Cardiac fibroblast (primary cell): ENCODE measurements around the gene NYAP1.
A peak's percentile ranks its signal among the peaks of the same experiment; 100 is the strongest.
"Not testable (repeated sequence)": the region's sequence is repeated elsewhere in the genome, so short reads cannot be mapped to it uniquely, and the experiment has no call there.

Experiments
- DNase-seq, 2 donors: peaks; one replicate each; pipeline versions ENCODE4 v3.0.0 to v3.0.0-alpha.2; 2010; ENCODE audit warnings: low read depth in 2 of 2
- H3K4me3 ChIP-seq, 2 donors: replicated peaks in 1 of 2; 1 replicate in 1 of 2; 2 replicates in 1 of 2; pipeline ENCODE4 v1.5.1; 2011; ENCODE audit warnings: low read depth in 2 of 2, low read length in 2 of 2, mild to moderate bottlenecking in 2 of 2, moderate library complexity in 1 of 2
- CTCF ChIP-seq: IDR thresholded peaks from one replicate; pipeline ENCODE4 v1.5.1; 2011; ENCODE audit warnings: low read depth, mild to moderate bottlenecking, low read length, inconsistent platforms

NYAP1 gene

GRCh38 chr7:100538348-100538653, 54.6 kb downstream of the NYAP1 start:
- H3K4me3 ChIP-seq = peak overlapping the region; percentile 21 to 44
- DNase-seq = no peak
- no peak for TF ChIP-seq CTCF

- DNase-seq = peak; percentile 100
- H3K4me3 ChIP-seq = peak within 1 kb of the TSS; percentile 73 to 81
- TF ChIP-seq CTCF = no peak
Observed at GRCh38 chr7:100538654-100539435, 55.1 kb downstream of the NYAP1 start, which contains the start of gene AGFG2. Gene AGFG2 (plus strand): TSS chr7:100539203. CDS start chr7:100539347, 144 bp downstream.

GRCh38 chr7:100539436-100540006, 55.8 kb downstream of the NYAP1 start:
- H3K4me3 ChIP-seq = peak overlapping the region; percentile 73 to 81
- DNase-seq = no peak
- TF ChIP-seq CTCF = no peak

- no peak for TF ChIP-seq CTCF
- no peak for DNase-seq
- H3K4me3 ChIP-seq = peak overlapping the region; percentile 73 to 81
Observed at GRCh38 chr7:100540073-100540723, 56.5 kb downstream of the NYAP1 start.

GRCh38 chr7:100541309-100541708, 57.6 kb downstream of the NYAP1 start:
- not testable (repeated sequence) for H3K4me3 ChIP-seq, DNase-seq

GRCh38 chr7:100543586-100543985, 59.9 kb downstream of the NYAP1 start:
- no peak for DNase-seq
- no peak for TF ChIP-seq CTCF
- H3K4me3 ChIP-seq = no peak overlapping the region

GRCh38 chr7:100544386-100544785, 60.7 kb downstream of the NYAP1 start:
- no peak overlapping the region for H3K4me3 ChIP-seq
- no peak for TF ChIP-seq CTCF
- no peak for DNase-seq
